Activated naive CD8-positive, alpha-beta T cell treated with anti-CD3 and anti-CD28 coated beads, Interleukin-2, amount 50 U/mL, for 24 hours (primary cell): Measurements from ENCODE around the gene PITX3.
"Not testable (repeated sequence)": the region's sequence is repeated elsewhere in the genome, so short reads cannot be mapped to it uniquely, and the experiment has no call there.

Source experiments
- ATAC-seq: fragments of 150-1000 bp; cut with Tn5 transposase; one replicate; pipeline ENCODE4 v1.10.0; 2021
- DNase-seq: peaks from one replicate; pipeline ENCODE4 v3.0.0; 2021
- H3K27ac Mint-ChIP-seq: one replicate; pipeline ENCODE4 v1.8.0; 2021; ENCODE audit warnings: mild to moderate bottlenecking, mixed read lengths
- H3K27me3 Mint-ChIP-seq: one replicate; pipeline ENCODE4 v1.8.0; 2021; ENCODE audit warnings: mixed read lengths
- H3K36me3 Mint-ChIP-seq: one replicate; pipeline ENCODE4 v1.8.0; 2021; ENCODE audit warnings: low read depth, mixed read lengths
- H3K4me1 Mint-ChIP-seq: one replicate; pipeline ENCODE4 v1.8.0; 2021; ENCODE audit warnings: mixed read lengths
- H3K4me3 Mint-ChIP-seq: one replicate; pipeline ENCODE4 v1.8.0; 2021; ENCODE audit warnings: mild to moderate bottlenecking, moderate library complexity, mixed read lengths
- H3K9me3 Mint-ChIP-seq: one replicate; pipeline ENCODE4 v1.8.0; 2021; ENCODE audit warnings: mixed read lengths

PITX3 gene

GRCh38 chr10:102226542-102226870 lies 14.8 kb downstream of the PITX3 start:
- peaks cover 49% of the 10 kb centered on the region for H3K27me3 Mint-ChIP-seq

GRCh38 chr10:102225646-102226541 lies 15.4 kb downstream of the PITX3 start, which contains the start of gene ELOVL3:
TSS of gene ELOVL3 (plus strand) at chr10:102226299. CDS start at chr10:102226549, 250 bp downstream.
- no peak within 1 kb of the TSS for H3K27ac Mint-ChIP-seq

More at GRCh38 chr10:102226542-102226870, 14.8 kb downstream of the PITX3 start:
- DNase-seq (no peak), ATAC-seq (no peak)
- Mint-ChIP-seq H3K4me1 (peaks cover 22% of the 10 kb centered on the region), H3K27ac (no peak overlapping the region), H3K9me3 (no peaks in the 10 kb centered on the region), H3K4me3 (peak overlapping the region; percentile 24), H3K36me3 (no peaks in the 10 kb centered on the region)

GRCh38 chr10:102222797-102223196 lies 18.5 kb downstream of the PITX3 start:
- Mint-ChIP-seq H3K9me3 (no peaks in the 10 kb centered on the region), H3K27me3 (peaks cover 26% of the 10 kb centered on the region), H3K27ac (no peak overlapping the region), H3K36me3 (no peaks in the 10 kb centered on the region), H3K4me1 (peaks cover 12% of the 10 kb centered on the region), H3K4me3 (no peak overlapping the region)
- DNase-seq = no peak
- ATAC-seq = no peak

More at GRCh38 chr10:102225646-102226541, 15.4 kb downstream of the PITX3 start, which contains the start of gene ELOVL3:
- Mint-ChIP-seq H3K4me3 (peak within 1 kb of the TSS; percentile 24), H3K9me3 (no peaks in the 10 kb centered on the region), H3K36me3 (no peaks in the 10 kb centered on the region), H3K4me1 (peaks cover 22% of the 10 kb centered on the region), H3K27me3 (peaks cover 46% of the 10 kb centered on the region)
- ATAC-seq = peak; percentile 85
- DNase-seq = peak; percentile 82

GRCh38 chr10:102220612-102221011 lies 20.7 kb downstream of the PITX3 start:
- Mint-ChIP-seq H3K36me3 (no peaks in the 10 kb centered on the region), H3K9me3 (no peaks in the 10 kb centered on the region), H3K4me3 (no peak overlapping the region), H3K27me3 (peaks cover 10% of the 10 kb centered on the region), H3K4me1 (peaks cover 1% of the 10 kb centered on the region), H3K27ac (no peak overlapping the region)
- DNase-seq (no peak), ATAC-seq (no peak)

GRCh38 chr10:102219370-102219769 lies 21.9 kb downstream of the PITX3 start:
- ATAC-seq (no peak), DNase-seq (no peak)
- Mint-ChIP-seq H3K4me3 (no peak overlapping the region), H3K9me3 (no peaks in the 10 kb centered on the region), H3K4me1 (no peaks in the 10 kb centered on the region), H3K27me3 (peaks cover 10% of the 10 kb centered on the region), H3K36me3 (no peaks in the 10 kb centered on the region), H3K27ac (no peak overlapping the region)

GRCh38 chr10:102213599-102213998 lies 27.7 kb downstream of the PITX3 start:
- not testable (repeated sequence) for H3K9me3 Mint-ChIP-seq, H3K27me3 Mint-ChIP-seq, H3K4me1 Mint-ChIP-seq, DNase-seq, H3K36me3 Mint-ChIP-seq, ATAC-seq, H3K4me3 Mint-ChIP-seq, H3K27ac Mint-ChIP-seq

- no peak overlapping the region for H3K4me3 Mint-ChIP-seq
- H3K36me3 Mint-ChIP-seq = no peaks in the 10 kb centered on the region
- no peaks in the 10 kb centered on the region for H3K9me3 Mint-ChIP-seq
- no peak overlapping the region for H3K27ac Mint-ChIP-seq
- peaks cover 5% of the 10 kb centered on the region for H3K27me3 Mint-ChIP-seq
- H3K4me1 Mint-ChIP-seq = no peaks in the 10 kb centered on the region
- ATAC-seq = no peak
- no peak for DNase-seq
These were observed 29.6 kb downstream of the PITX3 start for GRCh38 chr10:102211615-102212299.

- H3K27me3 Mint-ChIP-seq = peaks cover 4% of the 10 kb centered on the region
These were observed 32.8 kb downstream of the PITX3 start for GRCh38 chr10:102208311-102209035.

GRCh38 chr10:102202386-102202785 lies 38.9 kb downstream of the PITX3 start:
- Mint-ChIP-seq H3K27ac (peak overlapping the region; percentile 5), H3K9me3 (peaks cover 9% of the 10 kb centered on the region)

More at GRCh38 chr10:102208311-102209035, 32.8 kb downstream of the PITX3 start:
- ATAC-seq = no peak
- H3K36me3 Mint-ChIP-seq = peaks cover 3% of the 10 kb centered on the region
- H3K4me3 Mint-ChIP-seq = no peak overlapping the region
- DNase-seq = no peak
- H3K4me1 Mint-ChIP-seq = no peaks in the 10 kb centered on the region
- H3K27ac Mint-ChIP-seq = no peak overlapping the region
- H3K9me3 Mint-ChIP-seq = peaks cover 9% of the 10 kb centered on the region

GRCh38 chr10:102200751-102201640 lies 40.3 kb downstream of the PITX3 start:
- no peak for DNase-seq
- peaks cover 9% of the 10 kb centered on the region for H3K9me3 Mint-ChIP-seq
- ATAC-seq = no peak
- H3K4me3 Mint-ChIP-seq = no peak overlapping the region
- H3K27ac Mint-ChIP-seq = no peak overlapping the region
- peaks cover 15% of the 10 kb centered on the region for H3K4me1 Mint-ChIP-seq
- peaks cover 3% of the 10 kb centered on the region for H3K36me3 Mint-ChIP-seq
- H3K27me3 Mint-ChIP-seq = peaks cover 1% of the 10 kb centered on the region

More at GRCh38 chr10:102202386-102202785, 38.9 kb downstream of the PITX3 start:
- DNase-seq (no peak), ATAC-seq (no peak)
- Mint-ChIP-seq H3K36me3 (peaks cover 3% of the 10 kb centered on the region), H3K4me3 (no peak overlapping the region), H3K4me1 (peaks cover 6% of the 10 kb centered on the region), H3K27me3 (peaks cover 1% of the 10 kb centered on the region)

GRCh38 chr10:102198027-102198426 lies 43.3 kb downstream of the PITX3 start:
- peaks cover 15% of the 10 kb centered on the region for H3K4me1 Mint-ChIP-seq

GRCh38 chr10:102196893-102197292 lies 44.4 kb downstream of the PITX3 start:
- H3K27me3 Mint-ChIP-seq = peaks cover 1% of the 10 kb centered on the region
- peak; percentile 23 for DNase-seq

More at GRCh38 chr10:102198027-102198426, 43.3 kb downstream of the PITX3 start:
- Mint-ChIP-seq H3K9me3 (no peaks in the 10 kb centered on the region), H3K27ac (no peak overlapping the region), H3K4me3 (no peak overlapping the region), H3K36me3 (no peaks in the 10 kb centered on the region), H3K27me3 (peaks cover 1% of the 10 kb centered on the region)
- DNase-seq = no peak
- no peak for ATAC-seq

GRCh38 chr10:102195296-102195870 lies 45.9 kb downstream of the PITX3 start:
- no peak overlapping the region for H3K4me3 Mint-ChIP-seq
- peaks cover 1% of the 10 kb centered on the region for H3K27me3 Mint-ChIP-seq
- H3K4me1 Mint-ChIP-seq = peaks cover 9% of the 10 kb centered on the region
- peaks cover 11% of the 10 kb centered on the region for H3K9me3 Mint-ChIP-seq
- no peak for DNase-seq
- no peak for ATAC-seq
- no peaks in the 10 kb centered on the region for H3K36me3 Mint-ChIP-seq
- H3K27ac Mint-ChIP-seq = no peak overlapping the region

More at GRCh38 chr10:102196893-102197292, 44.4 kb downstream of the PITX3 start:
- Mint-ChIP-seq H3K4me1 (peaks cover 9% of the 10 kb centered on the region), H3K27ac (peak overlapping the region; percentile 38), H3K4me3 (no peak overlapping the region), H3K36me3 (no peaks in the 10 kb centered on the region), H3K9me3 (peaks cover 4% of the 10 kb centered on the region)
- peak; percentile 97 for ATAC-seq
